Thymus (tissue), 11 donors: ENCODE results near the gene AKAP6. TPM values are rescaled to one million over a fixed set of nuclear protein-coding genes. Genes with fewer than 3 reads are reported as not detected.

ENCODE experiments used
- DNase-seq, 9 donors: peaks; one replicate each; pipeline ENCODE4 v3.0.0-alpha.2; 2013; ENCODE audit warnings: low spot score in 9 of 9, low read depth in 6 of 9, missing footprints in 1 of 9
- H3K27ac ChIP-seq, 2 donors: one replicate each; pipeline ENCODE4 v1.5.1; 2013; ENCODE audit warnings: control low read depth in 1 of 2, low read depth in 1 of 2, low read length in 1 of 2, mild to moderate bottlenecking in 1 of 2, moderate library complexity in 1 of 2
- H3K27me3 ChIP-seq, 2 donors: one replicate each; pipeline ENCODE4 v1.5.1; 2013; ENCODE audit warnings: low read length in 1 of 2; ENCODE audit not compliant: control insufficient read depth in 2 of 2, insufficient read depth in 1 of 2
- H3K36me3 ChIP-seq, 2 donors: one replicate each; pipeline ENCODE4 v1.5.1; 2013; ENCODE audit warnings: low read length in 1 of 2, mild to moderate bottlenecking in 1 of 2, moderate library complexity in 1 of 2; ENCODE audit not compliant: control insufficient read depth in 2 of 2, insufficient read depth in 2 of 2
- H3K4me1 ChIP-seq, 2 donors: one replicate each; pipeline ENCODE4 v1.5.1; 2013; ENCODE audit warnings: low read length in 2 of 2; ENCODE audit not compliant: control insufficient read depth in 2 of 2, insufficient read depth in 2 of 2
- H3K4me3 ChIP-seq, 2 donors: one replicate each; pipeline ENCODE4 v1.5.1; 2013; ENCODE audit warnings: low read length in 2 of 2, control low read depth in 1 of 2, mild to moderate bottlenecking in 1 of 2
- H3K9me3 ChIP-seq, 2 donors: one replicate each; pipeline ENCODE4 v1.5.1; 2013; ENCODE audit warnings: low read length in 1 of 2, mild to moderate bottlenecking in 1 of 2; ENCODE audit not compliant: control insufficient read depth in 2 of 2, insufficient read depth in 1 of 2
- WGBS: extraction: QIAGEN DNeasy Blood & Tissue Kit; methylation state at CpG from one replicate; pipeline ENCODE4 v1.1.7; 2013; 5-methylcytosine and 5-hydroxymethylcytosine counted together
- polyA plus RNA-seq: library from polyadenylated mRNA; stranded (reverse); fragments of 200-250 nt; gene quantifications from one replicate; pipeline ENCODE4 v1.2.3, GENCODE V29; 2013
- total RNA-seq: library from RNA; stranded (reverse); fragments of 120-200 nt; gene quantifications from one replicate; pipeline ENCODE4 v1.2.4, GENCODE V29; 2013
- donor health status: healthy.

The AKAP6 gene
- total and polyA plus RNA-seq, 2 donors, result 1.4 to 2.0 TPM

GRCh38 chr14:32509632-32510187 is 180.6 kb downstream of the AKAP6 start:
- H3K27me3 ChIP-seq, result no peaks in the 10 kb centered on the region
- no peak overlapping the region for H3K4me3 ChIP-seq
- H3K4me1 ChIP-seq, result no peaks in the 10 kb centered on the region
- no peak for DNase-seq
- WGBS, result 92% methylated on average over 10 of the region's 10 CpGs
- H3K9me3 ChIP-seq, result no peaks in the 10 kb centered on the region
- peak overlapping the region; percentile 8 to 26 for H3K27ac ChIP-seq
- no peaks in the 10 kb centered on the region for H3K36me3 ChIP-seq

GRCh38 chr14:32510815-32511214 is 181.7 kb downstream of the AKAP6 start:
- WGBS, result 92% methylated on average over 3 of the region's 3 CpGs
- no peak overlapping the region for H3K27ac ChIP-seq
- DNase-seq, result no peak
- no peak overlapping the region for H3K4me3 ChIP-seq
- H3K27me3 ChIP-seq, result no peaks in the 10 kb centered on the region
- H3K36me3 ChIP-seq, result no peaks in the 10 kb centered on the region
- H3K4me1 ChIP-seq, result no peaks in the 10 kb centered on the region
- no peaks in the 10 kb centered on the region for H3K9me3 ChIP-seq

- WGBS, result 88% methylated on average over 3 of the region's 3 CpGs
- H3K4me1 ChIP-seq, result no peaks in the 10 kb centered on the region
- no peak overlapping the region for H3K4me3 ChIP-seq
- no peak for DNase-seq
- no peaks in the 10 kb centered on the region for H3K36me3 ChIP-seq
- no peak overlapping the region for H3K27ac ChIP-seq
- H3K9me3 ChIP-seq, result no peaks in the 10 kb centered on the region
- H3K27me3 ChIP-seq, result no peaks in the 10 kb centered on the region
Measured at GRCh38 chr14:32512348-32512747, 183.2 kb downstream of the AKAP6 start.

- Histone ChIP-seq H3K4me1 (no peaks in the 10 kb centered on the region), H3K27me3 (no peaks in the 10 kb centered on the region), H3K9me3 (no peaks in the 10 kb centered on the region), H3K4me3 (no peak overlapping the region), H3K27ac (no peak overlapping the region), H3K36me3 (no peaks in the 10 kb centered on the region)
- no peak for DNase-seq
Measured at GRCh38 chr14:32512813-32513212, 183.7 kb downstream of the AKAP6 start.

GRCh38 chr14:32513571-32514009 is 184.5 kb downstream of the AKAP6 start:
- Histone ChIP-seq H3K27ac (no peak overlapping the region), H3K4me1 (no peaks in the 10 kb centered on the region), H3K27me3 (no peaks in the 10 kb centered on the region), H3K4me3 (no peak overlapping the region), H3K36me3 (no peaks in the 10 kb centered on the region), H3K9me3 (no peaks in the 10 kb centered on the region)
- WGBS, result 94% methylated on average over 1 of the region's 1 CpG
- DNase-seq, result no peak

- no peaks in the 10 kb centered on the region for H3K9me3 ChIP-seq
- 1% methylated on average over 1 of the region's 1 CpG for WGBS
- no peak overlapping the region for H3K27ac ChIP-seq
- H3K4me3 ChIP-seq, result no peak overlapping the region
- no peaks in the 10 kb centered on the region for H3K27me3 ChIP-seq
- no peaks in the 10 kb centered on the region for H3K4me1 ChIP-seq
- H3K36me3 ChIP-seq, result no peaks in the 10 kb centered on the region
- DNase-seq, result no peak
Measured at GRCh38 chr14:32514236-32514635, 185.1 kb downstream of the AKAP6 start.

- H3K9me3 ChIP-seq, result no peaks in the 10 kb centered on the region
- no peak overlapping the region for H3K4me3 ChIP-seq
- no peaks in the 10 kb centered on the region for H3K36me3 ChIP-seq
- no peak for DNase-seq
- H3K27ac ChIP-seq, result no peak overlapping the region
- no peaks in the 10 kb centered on the region for H3K27me3 ChIP-seq
- no peaks in the 10 kb centered on the region for H3K4me1 ChIP-seq
Measured at GRCh38 chr14:32514681-32515080, 185.6 kb downstream of the AKAP6 start.

GRCh38 chr14:32524609-32525375 is 195.7 kb downstream of the AKAP6 start:
- Histone ChIP-seq H3K4me1 (no peaks in the 10 kb centered on the region), H3K9me3 (no peaks in the 10 kb centered on the region), H3K4me3 (no peak overlapping the region), H3K36me3 (no peaks in the 10 kb centered on the region), H3K27ac (no peak overlapping the region), H3K27me3 (no peaks in the 10 kb centered on the region)
- no peak for DNase-seq
- 95% methylated on average over 3 of the region's 3 CpGs for WGBS

- Histone ChIP-seq H3K27me3 (no peaks in the 10 kb centered on the region), H3K27ac (no peak overlapping the region), H3K4me1 (no peaks in the 10 kb centered on the region), H3K36me3 (no peaks in the 10 kb centered on the region), H3K4me3 (no peak overlapping the region), H3K9me3 (no peaks in the 10 kb centered on the region)
- no peak for DNase-seq
- 96% methylated on average over 2 of the region's 2 CpGs for WGBS
Measured at GRCh38 chr14:32525591-32525990, 196.5 kb downstream of the AKAP6 start.
